NCI-H128 (cell line): ENCODE results near the gene NCKAP5L.

Experiments
- DNase-seq: peaks from one replicate; lab custom pipeline; 2025; ENCODE audit not compliant: unreplicated experiment; lab: John Stamatoyannopoulos, UW

Gene NCKAP5L

GRCh38 chr12:49801141-49802063, 26.8 kb downstream of the NCKAP5L start:
- DNase-seq, result no peak

DNA sequence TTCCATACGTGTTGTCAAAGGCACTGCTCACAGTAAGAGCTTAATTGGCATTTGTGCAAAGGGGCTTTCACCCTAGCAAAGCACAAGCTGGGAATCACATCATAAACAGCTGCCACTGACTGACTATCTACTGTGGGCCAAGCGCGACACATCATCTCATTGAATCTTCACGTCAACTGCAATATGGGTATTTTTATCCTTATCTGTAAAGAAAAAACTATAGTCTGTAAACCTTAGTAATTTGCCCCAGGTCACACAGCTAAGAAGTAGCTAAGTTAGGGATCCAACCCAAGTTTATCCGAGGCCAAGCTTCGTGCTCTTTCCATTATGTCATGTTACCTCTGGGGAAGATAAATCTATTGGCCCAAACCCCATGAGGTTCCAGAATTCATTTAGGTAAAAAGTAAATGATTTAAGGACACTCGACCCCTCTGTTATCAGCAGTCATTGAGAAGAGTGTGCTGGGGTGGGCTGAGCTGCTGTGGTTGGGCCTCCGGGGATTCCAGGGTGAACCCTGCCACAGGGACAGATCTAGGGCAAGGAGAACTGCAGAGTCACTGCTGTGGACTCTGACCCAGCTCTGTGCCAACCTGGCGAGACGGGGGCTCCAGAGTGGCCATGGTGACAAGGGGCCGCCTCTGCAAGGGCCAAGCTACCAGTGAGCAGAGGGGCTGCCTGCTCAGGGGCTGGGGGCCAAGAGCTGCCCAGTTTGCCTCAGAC, 27.6 kb downstream of the NCKAP5L start:
- DNase-seq, result no peak

DNA sequence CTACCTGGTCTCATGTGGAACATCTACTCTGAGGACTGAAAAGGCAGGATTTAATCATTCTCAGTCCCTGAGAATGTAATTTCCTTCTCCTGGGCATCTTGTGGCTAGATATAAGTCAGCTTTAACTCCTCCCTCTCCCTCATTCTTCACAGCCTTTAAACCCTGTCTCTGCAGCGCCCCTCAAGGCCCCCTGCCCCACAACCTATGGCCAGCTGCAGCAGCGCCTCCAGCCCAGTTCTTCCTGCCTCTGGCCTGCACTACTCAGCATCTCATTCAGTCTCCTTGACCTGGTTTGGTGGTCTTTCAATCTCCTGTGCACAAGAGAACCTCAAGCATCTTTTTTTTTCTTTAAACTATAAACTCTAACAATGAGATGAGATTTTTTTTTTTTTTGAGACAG, 29.3 kb downstream of the NCKAP5L start:
- no peak for DNase-seq

DNA sequence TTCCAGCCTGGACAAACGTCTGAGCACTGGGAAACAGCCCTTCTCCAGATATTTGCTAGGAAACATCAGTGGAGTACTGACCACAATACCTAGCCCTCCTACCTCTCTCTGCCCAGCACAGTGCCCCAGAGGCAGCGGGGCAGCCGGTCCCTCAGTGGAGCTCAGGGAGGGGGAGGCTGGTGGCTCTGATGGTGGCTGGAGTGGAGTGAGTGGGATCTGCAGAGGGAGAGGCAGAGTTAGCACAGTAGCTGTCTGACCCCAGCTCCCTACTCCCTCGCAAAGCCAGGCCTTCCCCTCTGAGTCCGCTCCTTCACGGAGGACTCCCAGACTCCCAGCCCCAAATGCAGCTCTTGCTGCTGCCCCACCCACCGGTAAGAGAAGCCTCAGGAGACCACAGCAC, 30.0 kb downstream of the NCKAP5L start:
- no peak for DNase-seq

GRCh38 chr12:49797449-49797776, 30.8 kb downstream of the NCKAP5L start:
- DNase-seq, result no peak

DNA sequence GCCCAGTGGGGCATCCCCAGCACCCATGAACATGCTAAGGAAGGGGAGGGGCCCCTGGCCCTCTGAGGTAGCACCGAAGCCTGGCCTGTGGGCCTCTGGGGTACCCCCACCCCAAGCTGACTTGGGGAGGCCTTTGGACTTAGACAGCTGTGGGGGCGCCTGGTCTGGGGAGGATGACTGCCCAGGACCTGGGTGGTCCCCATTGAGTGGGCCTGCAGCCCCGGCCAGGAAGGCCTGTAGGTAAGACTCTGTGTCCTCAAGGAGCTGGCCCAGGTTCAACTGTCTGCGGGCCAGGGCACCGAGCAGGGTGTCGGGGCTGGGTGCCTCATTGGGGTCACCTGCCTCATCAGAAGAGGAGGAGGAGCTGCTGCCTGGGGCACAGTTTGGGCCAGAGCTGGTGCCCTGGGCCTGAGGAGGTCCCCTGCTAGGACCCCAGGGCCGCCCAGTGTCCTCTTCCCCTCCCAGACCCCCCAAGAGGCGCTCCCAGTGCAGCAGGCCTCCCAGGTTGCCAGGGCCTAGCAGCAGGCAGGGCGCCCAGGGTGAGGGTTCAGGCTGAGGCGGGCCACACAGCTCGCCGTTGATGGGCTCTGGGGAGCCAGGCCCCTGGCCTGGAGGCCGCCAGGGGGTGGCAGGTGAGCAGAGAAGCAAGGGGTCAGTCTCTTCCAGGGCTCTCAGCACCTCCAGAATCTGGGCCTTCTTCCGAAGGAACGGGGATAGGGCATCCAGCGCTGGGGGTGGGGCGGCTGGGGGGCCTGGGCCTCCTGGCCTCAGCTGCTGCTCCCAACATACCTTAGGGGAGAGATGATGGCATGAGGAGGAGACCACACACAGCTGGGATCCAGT, 31.4 kb downstream of the NCKAP5L start:
- DNase-seq, result no peak

GRCh38 chr12:49796155-49796554, 32.1 kb downstream of the NCKAP5L start:
- no peak for DNase-seq

- no peak for DNase-seq
Measured at GRCh38 chr12:49795654-49796105, 32.5 kb downstream of the NCKAP5L start.

GRCh38 chr12:49794811-49795653, 33.2 kb downstream of the NCKAP5L start:
- no peak for DNase-seq

GRCh38 chr12:49794021-49794420, 34.2 kb downstream of the NCKAP5L start:
- no peak for DNase-seq

DNA sequence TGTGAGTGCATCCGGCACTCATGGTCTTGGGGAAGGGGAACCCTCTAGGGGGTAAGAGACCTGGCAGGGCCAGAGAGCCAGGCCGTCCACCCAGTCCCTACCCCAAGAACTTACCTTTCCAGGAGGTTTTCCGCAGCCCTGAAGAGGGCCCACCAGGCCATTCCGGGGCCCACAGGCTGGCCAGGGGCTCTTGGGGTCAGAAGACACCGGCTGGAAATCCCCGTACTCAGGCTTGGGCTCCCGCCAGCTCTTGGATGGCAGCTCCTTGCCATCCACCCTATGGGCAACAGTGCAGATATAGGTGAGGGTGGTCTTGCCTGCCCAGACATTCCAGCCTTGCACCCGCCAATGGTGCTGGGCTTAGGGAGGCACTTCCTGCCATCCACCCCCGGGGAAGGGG, 34.6 kb downstream of the NCKAP5L start:
- DNase-seq, result no peak

DNA sequence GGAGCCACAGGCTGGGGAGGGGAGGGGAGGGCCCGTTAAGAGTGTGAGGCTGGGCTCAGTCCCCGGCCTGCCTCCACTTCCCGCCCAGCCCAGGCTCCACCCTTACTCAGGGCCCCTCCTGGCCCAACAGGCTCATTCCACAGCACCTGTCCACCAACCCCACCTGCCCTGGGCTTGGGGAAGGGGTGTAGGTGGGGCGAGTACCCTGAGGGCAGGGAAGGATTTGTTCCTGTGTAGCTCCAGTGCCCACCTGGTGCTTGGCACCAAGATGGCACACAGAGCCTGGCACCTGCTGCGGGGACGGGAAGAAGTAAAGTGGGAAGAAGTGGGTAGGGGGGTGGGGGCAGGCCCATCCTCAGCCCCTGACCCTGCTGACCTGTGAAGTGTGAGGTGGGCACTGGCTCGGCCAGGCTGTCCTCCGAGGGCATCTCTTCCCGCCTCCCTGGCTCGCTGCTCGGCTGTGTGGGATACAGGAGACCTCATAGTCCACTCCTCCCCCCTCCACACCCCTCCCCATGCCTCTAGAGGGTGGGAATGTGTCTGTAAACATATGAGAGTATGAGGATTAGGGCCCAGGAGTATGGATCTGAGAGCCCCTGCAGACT, 35.1 kb downstream of the NCKAP5L start:
- DNase-seq, result no peak

GRCh38 chr12:49792181-49792970, 35.8 kb downstream of the NCKAP5L start:
- no peak for DNase-seq

DNA sequence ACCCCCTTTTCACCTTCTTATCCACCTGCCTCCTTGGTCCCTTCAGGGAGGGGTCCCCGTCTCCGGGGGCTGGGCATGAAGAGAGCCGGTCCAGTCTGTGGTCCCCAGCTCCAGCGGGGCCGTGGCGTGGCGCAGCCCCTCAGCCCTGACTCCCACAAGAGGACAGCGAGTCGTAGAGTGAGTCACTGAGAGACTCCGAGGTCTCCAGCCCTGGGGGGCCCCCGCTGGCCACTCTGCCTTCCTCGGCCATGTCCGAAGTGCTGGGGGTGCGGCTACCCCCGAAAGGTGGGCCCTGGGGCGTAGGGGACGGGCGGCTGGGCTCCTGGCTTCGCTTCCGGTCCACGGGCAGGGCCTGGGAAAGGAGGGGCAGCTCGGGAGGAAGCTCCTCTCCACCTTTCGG, 36.5 kb downstream of the NCKAP5L start:
- no peak for DNase-seq

DNA sequence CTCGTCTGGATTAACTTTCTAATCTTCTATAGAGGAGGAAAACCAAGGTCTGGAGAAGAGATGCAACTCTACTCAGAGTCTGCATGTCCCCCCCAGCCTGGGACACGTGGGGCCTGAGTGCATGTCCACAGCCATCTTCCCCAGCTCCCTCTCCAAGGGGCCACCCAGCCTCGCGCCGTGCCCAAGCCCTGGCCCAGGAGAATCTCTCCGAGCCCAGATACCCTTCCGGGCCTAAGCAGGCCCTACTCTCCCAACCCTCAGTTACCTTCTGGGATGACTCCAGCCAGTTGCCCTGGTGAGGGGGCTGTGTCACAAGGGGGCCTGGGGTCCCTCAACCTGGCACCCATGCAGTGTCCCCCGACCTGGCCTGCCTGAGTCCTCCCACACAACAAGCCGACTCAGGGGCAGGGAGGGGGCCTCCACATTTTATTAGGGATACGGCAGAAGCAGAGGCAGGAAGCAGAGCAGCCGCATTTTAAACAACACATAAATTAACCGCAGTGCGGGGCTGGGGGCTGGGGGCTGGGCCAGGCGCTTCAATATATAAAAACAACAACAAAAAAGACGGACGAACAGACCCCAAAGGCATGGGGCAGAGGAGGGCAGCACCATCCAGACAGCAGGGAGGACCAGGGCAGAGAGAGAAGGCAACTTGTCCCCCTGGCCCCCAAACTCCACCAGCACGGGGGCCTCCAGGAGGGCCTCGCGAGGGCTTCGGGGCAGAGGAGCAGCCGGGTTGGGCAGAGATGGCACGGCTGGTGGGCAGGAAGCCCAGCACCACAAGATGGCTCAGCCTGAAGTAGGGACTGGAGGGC, 37.3 kb downstream of the NCKAP5L start:
- no peak for DNase-seq

DNA sequence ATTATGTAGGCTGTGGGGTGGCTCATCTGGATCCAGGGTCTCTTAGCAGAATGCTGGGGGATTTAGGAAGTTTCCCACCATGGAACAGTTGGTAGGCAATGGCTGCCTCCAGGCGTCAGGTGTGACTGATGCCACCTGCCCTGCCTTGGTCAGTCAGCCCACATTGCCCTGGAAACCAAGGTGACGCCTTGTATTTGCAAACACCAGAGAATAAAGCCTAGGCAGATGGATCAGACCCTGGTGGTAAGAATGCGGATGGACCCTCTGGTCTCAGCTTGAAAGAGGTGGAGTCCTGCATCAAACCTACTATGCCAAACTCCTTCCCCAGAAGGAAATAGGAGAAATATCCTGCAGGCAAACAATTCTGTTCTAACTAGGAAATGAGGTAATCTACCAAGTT, 38.2 kb downstream of the NCKAP5L start:
- DNase-seq, result no peak

GRCh38 chr12:49787672-49788071, 40.5 kb downstream of the NCKAP5L start:
- no peak for DNase-seq

DNA sequence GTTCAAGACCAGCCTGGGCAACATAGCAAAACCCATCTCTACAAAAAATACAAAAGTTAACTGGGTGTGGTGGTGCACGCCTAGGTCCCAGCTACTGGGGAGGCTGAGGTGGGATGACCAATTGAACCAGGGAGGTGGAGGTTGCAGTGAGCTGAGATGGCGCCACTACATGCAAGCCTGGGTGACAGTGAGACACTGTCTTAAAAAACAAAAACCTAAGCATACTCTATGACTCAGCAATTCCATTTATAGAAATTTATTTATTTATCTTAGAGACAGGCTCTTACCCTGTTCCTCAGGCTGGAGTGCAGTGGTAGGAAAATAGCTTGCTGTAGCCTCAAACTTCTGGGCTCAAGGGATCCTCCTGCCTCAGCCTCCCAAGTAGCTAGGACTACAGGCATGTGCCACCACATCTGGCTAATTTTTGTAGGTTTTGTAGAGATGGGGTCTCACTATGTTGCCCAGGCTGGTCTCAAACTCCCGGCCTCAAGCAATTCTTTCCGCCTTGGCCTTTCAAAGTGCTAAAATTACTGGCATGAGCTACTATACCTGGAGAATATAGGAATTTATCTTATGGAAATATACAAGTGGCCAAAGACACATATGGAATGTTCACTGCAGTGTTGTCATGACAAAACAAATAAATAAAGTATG, 43.3 kb downstream of the NCKAP5L start:
- DNase-seq, result no peak
